Mesenchymal stem cell (in vitro differentiated cells and primary cell): ENCODE measurements around the gene BOD1.

Source experiments
- DNase-seq: peaks from one replicate; pipeline ENCODE4 v3.0.0-alpha.2; 2013
- H2AFZ ChIP-seq: one replicate; pipeline ENCODE4 v1.6.1; 2013; ENCODE audit warnings: low read depth, mild to moderate bottlenecking, control low read depth, inconsistent platforms, low read length, moderate library complexity
- H2AK5ac ChIP-seq: 2 replicates; pipeline ENCODE4 v1.6.1; 2013; ENCODE audit warnings: low read length, moderate library complexity, mild to moderate bottlenecking, inconsistent platforms; ENCODE audit not compliant: severe bottlenecking
- H2BK120ac ChIP-seq: one replicate; pipeline ENCODE4 v1.6.1; 2013; ENCODE audit warnings: low read depth, mild to moderate bottlenecking, inconsistent platforms, low read length, moderate library complexity
- H2BK12ac ChIP-seq, 2 experiments: one replicate each; pipeline ENCODE4 v1.6.1; 2013; ENCODE audit warnings: inconsistent platforms in 2 of 2, low read length in 2 of 2, mild to moderate bottlenecking in 2 of 2, moderate library complexity in 2 of 2, control low read depth in 1 of 2
- H2BK15ac ChIP-seq: one replicate; pipeline ENCODE4 v1.6.1; 2013; ENCODE audit warnings: mild to moderate bottlenecking, low read depth, inconsistent platforms; ENCODE audit not compliant: poor library complexity, severe bottlenecking
- H2BK5ac ChIP-seq: 2 replicates; pipeline ENCODE4 v1.6.1; 2013; ENCODE audit warnings: low read depth, mild to moderate bottlenecking, low read length, control low read depth, inconsistent platforms; ENCODE audit not compliant: poor library complexity, severe bottlenecking
- H3K14ac ChIP-seq, 2 experiments: one replicate each; pipeline ENCODE4 v1.6.1; 2013; ENCODE audit warnings: inconsistent platforms in 2 of 2, low read length in 2 of 2, control low read depth in 1 of 2, mild to moderate bottlenecking in 1 of 2, moderate library complexity in 1 of 2
- H3K18ac ChIP-seq, 2 experiments: one replicate each; pipeline ENCODE4 v1.6.1; 2013; ENCODE audit warnings: inconsistent platforms in 2 of 2, low read length in 2 of 2, control low read depth in 1 of 2, low read depth in 1 of 2, mild to moderate bottlenecking in 1 of 2
- H3K23ac ChIP-seq, 2 experiments: one replicate each; pipeline ENCODE4 v1.6.1; 2013; ENCODE audit warnings: inconsistent platforms in 2 of 2, low read length in 2 of 2, mild to moderate bottlenecking in 2 of 2, moderate library complexity in 2 of 2, control low read depth in 1 of 2
- H3K27ac ChIP-seq: 2 replicates; pipeline ENCODE4 v1.5.1; 2013; ENCODE audit warnings: mild to moderate bottlenecking, moderate library complexity, low read length, control low read depth, inconsistent platforms; ENCODE audit not compliant: poor library complexity, severe bottlenecking
- H3K27me3 ChIP-seq, 2 experiments: 2 replicates each; pipeline versions ENCODE4 v1.6.1 to v1.7.0; 2013; ENCODE audit warnings: low read length in 2 of 2, mild to moderate bottlenecking in 2 of 2, moderate library complexity in 2 of 2, control low read depth in 1 of 2, inconsistent platforms in 1 of 2; ENCODE audit not compliant: control insufficient read depth in 1 of 2, insufficient read depth in 1 of 2
- H3K36me3 ChIP-seq, 2 experiments: 2 replicates each; pipeline versions ENCODE4 v1.6.1 to v1.7.0; 2013; ENCODE audit warnings: low read length in 2 of 2, control low read depth in 1 of 2, inconsistent platforms in 1 of 2, low read depth in 1 of 2, mild to moderate bottlenecking in 1 of 2; ENCODE audit not compliant: insufficient read depth in 2 of 2, control insufficient read depth in 1 of 2
- H3K4ac ChIP-seq, 2 experiments: one replicate each; pipeline ENCODE4 v1.6.1; 2013; ENCODE audit warnings: inconsistent platforms in 2 of 2, low read length in 2 of 2, mild to moderate bottlenecking in 2 of 2, moderate library complexity in 2 of 2, control low read depth in 1 of 2, low read depth in 1 of 2
- H3K4me1 ChIP-seq: 2 replicates; pipeline ENCODE4 v1.6.1; 2013; ENCODE audit warnings: low read depth, low read length, control low read depth; ENCODE audit not compliant: control insufficient read depth, insufficient read depth
- H3K4me2 ChIP-seq: 2 replicates; pipeline ENCODE4 v1.6.1; 2013; ENCODE audit warnings: low read length, mild to moderate bottlenecking, inconsistent platforms; ENCODE audit not compliant: poor library complexity, severe bottlenecking
- H3K4me3 ChIP-seq, 2 experiments: 2 replicates each; pipeline versions ENCODE4 v1.5.1 to v1.7.0; 2013; ENCODE audit warnings: low read length in 2 of 2, mild to moderate bottlenecking in 2 of 2, control low read depth in 1 of 2, low read depth in 1 of 2; ENCODE audit not compliant: insufficient read depth in 1 of 2
- H3K79me1 ChIP-seq: replicated peaks from 2 replicates; pipeline ENCODE4 v1.6.1; 2013; ENCODE audit warnings: mild to moderate bottlenecking, control low read depth, low read length, inconsistent platforms; ENCODE audit not compliant: poor library complexity, severe bottlenecking
- H3K9ac ChIP-seq: 2 replicates; pipeline ENCODE4 v1.7.0; 2013; ENCODE audit warnings: mild to moderate bottlenecking, low read length, moderate library complexity
- H3K9me3 ChIP-seq: 2 replicates; pipeline ENCODE4 v1.7.0; 2013; ENCODE audit warnings: mild to moderate bottlenecking, low read length; ENCODE audit not compliant: control insufficient read depth
- H4K8ac ChIP-seq: one replicate; pipeline ENCODE4 v1.6.1; 2013; ENCODE audit warnings: inconsistent platforms, mild to moderate bottlenecking, low read length, moderate library complexity
- H4K91ac ChIP-seq: one replicate; pipeline ENCODE4 v1.6.1; 2013; ENCODE audit warnings: mild to moderate bottlenecking, low read length, inconsistent platforms
- WGBS: methylation state at CpG from one replicate; pipeline ENCODE4 v1.1.7; 2013; ENCODE audit warnings: mixed read lengths; 5-methylcytosine and 5-hydroxymethylcytosine counted together

BOD1 gene

GRCh38 chr5:173581408-173582215, 34.8 kb downstream of the BOD1 start:
- Histone ChIP-seq H3K4me3 (no peak overlapping the region), H2BK5ac (no peak overlapping the region), H2BK15ac (no peak overlapping the region), H3K79me1 (no peaks in the 10 kb centered on the region), H3K36me3 (no peaks in the 10 kb centered on the region), H3K14ac (no peak overlapping the region), H3K18ac (peak overlapping the region in 1 of 2 experiments; percentile 11), H2BK120ac (no peak overlapping the region), H3K27me3 (peaks cover 0 to 8% of the 10 kb centered on the region in 2 experiments), H4K8ac (no peak overlapping the region), H3K23ac (peak overlapping the region in 1 of 2 experiments; percentile 23), H2AFZ (no peak overlapping the region), H3K4me1 (peaks cover 2% of the 10 kb centered on the region), H2BK12ac (peak overlapping the region; percentile 15 to 57), H2AK5ac (no peak overlapping the region), H3K27ac (no peak overlapping the region), H3K4ac (peak overlapping the region in 1 of 2 experiments; percentile 50), H3K9me3 (peaks cover 15% of the 10 kb centered on the region), H3K4me2 (no peak overlapping the region), H3K9ac (no peak overlapping the region), H4K91ac (no peak overlapping the region)
- WGBS = 60% methylated on average over 14 of the region's 17 CpGs
- peak; percentile 55 for DNase-seq

GRCh38 chr5:173578947-173579615, 37.4 kb downstream of the BOD1 start:
- no peak overlapping the region for H3K4me3 ChIP-seq
- H3K14ac ChIP-seq = no peak overlapping the region
- H3K4me1 ChIP-seq = peaks cover 2% of the 10 kb centered on the region
- no peak overlapping the region for H4K8ac ChIP-seq
- H3K36me3 ChIP-seq = no peaks in the 10 kb centered on the region
- H2BK15ac ChIP-seq = no peak overlapping the region
- no peak overlapping the region for H3K4ac ChIP-seq
- 81% methylated on average over 4 of the region's 4 CpGs for WGBS
- H2BK12ac ChIP-seq = no peak overlapping the region
- H2AK5ac ChIP-seq = no peak overlapping the region
- no peak overlapping the region for H3K23ac ChIP-seq
- no peaks in the 10 kb centered on the region for H3K79me1 ChIP-seq
- no peak overlapping the region for H3K18ac ChIP-seq
- H3K27me3 ChIP-seq = peaks cover 0 to 1% of the 10 kb centered on the region in 2 experiments
- H2BK5ac ChIP-seq = no peak overlapping the region
- no peak overlapping the region for H3K9ac ChIP-seq
- H4K91ac ChIP-seq = no peak overlapping the region
- DNase-seq = no peak
- no peak overlapping the region for H2BK120ac ChIP-seq
- H3K9me3 ChIP-seq = peaks cover 13% of the 10 kb centered on the region
- H3K4me2 ChIP-seq = no peak overlapping the region
- no peak overlapping the region for H3K27ac ChIP-seq
- no peak overlapping the region for H2AFZ ChIP-seq

GRCh38 chr5:173577817-173578216, 38.6 kb downstream of the BOD1 start:
- 91% methylated on average over 5 of the region's 5 CpGs for whole genome bisulfite sequencing

GRCh38 chr5:173577166-173577565, 39.3 kb downstream of the BOD1 start:
- Histone ChIP-seq H2BK12ac (no peak overlapping the region), H3K18ac (no peak overlapping the region), H3K14ac (no peak overlapping the region), H3K36me3 (no peaks in the 10 kb centered on the region), H2AFZ (no peak overlapping the region), H2BK15ac (no peak overlapping the region), H3K27ac (no peak overlapping the region), H3K4me2 (no peak overlapping the region), H3K9me3 (peaks cover 13% of the 10 kb centered on the region), H4K8ac (no peak overlapping the region), H4K91ac (no peak overlapping the region), H3K4me1 (peaks cover 2% of the 10 kb centered on the region), H2BK120ac (no peak overlapping the region), H3K4ac (no peak overlapping the region), H3K4me3 (no peak overlapping the region), H3K79me1 (no peaks in the 10 kb centered on the region), H3K23ac (no peak overlapping the region), H2BK5ac (no peak overlapping the region), H3K27me3 (no peaks in the 10 kb centered on the region), H2AK5ac (no peak overlapping the region), H3K9ac (no peak overlapping the region)
- DNase-seq = no peak
- 86% methylated on average over 3 of the region's 3 CpGs for WGBS

More at GRCh38 chr5:173577817-173578216, 38.6 kb downstream of the BOD1 start:
- no peak overlapping the region for H2AFZ ChIP-seq
- no peak overlapping the region for H2BK5ac ChIP-seq
- no peak overlapping the region for H3K18ac ChIP-seq
- no peak overlapping the region for H3K4me2 ChIP-seq
- H3K14ac ChIP-seq = no peak overlapping the region
- H3K4ac ChIP-seq = no peak overlapping the region
- H3K36me3 ChIP-seq = no peaks in the 10 kb centered on the region
- H2BK15ac ChIP-seq = no peak overlapping the region
- peaks cover 13% of the 10 kb centered on the region for H3K9me3 ChIP-seq
- H3K9ac ChIP-seq = no peak overlapping the region
- H3K27me3 ChIP-seq = no peaks in the 10 kb centered on the region
- no peak for DNase-seq
- no peak overlapping the region for H2AK5ac ChIP-seq
- H4K91ac ChIP-seq = no peak overlapping the region
- no peak overlapping the region for H3K4me3 ChIP-seq
- no peak overlapping the region for H3K27ac ChIP-seq
- H4K8ac ChIP-seq = no peak overlapping the region
- no peaks in the 10 kb centered on the region for H3K79me1 ChIP-seq
- no peak overlapping the region for H3K23ac ChIP-seq
- H2BK12ac ChIP-seq = no peak overlapping the region
- H3K4me1 ChIP-seq = peaks cover 2% of the 10 kb centered on the region
- H2BK120ac ChIP-seq = no peak overlapping the region
